ENCODE results near the gene SLC1A7. TPM values are rescaled to one million over a fixed set of nuclear protein-coding genes. Genes with fewer than 3 reads are reported as not detected.

Gene SLC1A7
- total and polyA plus RNA-seq, 4 donors = 0.21 to 0.67 (median 0.43) TPM

DNA sequence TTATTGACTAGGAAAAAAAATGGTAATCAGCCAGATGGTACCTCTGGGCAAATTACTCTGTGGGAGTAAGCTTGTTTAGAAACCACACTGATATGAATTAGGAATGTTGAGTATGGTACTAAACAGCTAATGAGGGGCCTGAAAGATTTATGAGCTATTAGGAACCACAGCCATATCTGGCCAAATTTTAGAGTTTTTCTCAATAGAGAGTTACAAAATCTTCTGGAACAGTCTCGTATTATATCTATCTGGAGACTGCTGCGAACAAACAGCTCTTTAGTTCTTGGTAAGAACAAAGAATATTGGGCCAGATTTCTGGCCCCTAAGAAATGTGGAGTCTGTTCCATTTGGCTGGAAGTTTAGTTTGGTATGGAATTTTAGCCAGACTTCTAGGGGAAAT, 85.3 kb downstream of the SLC1A7 start:
- H3K4me1 ChIP-seq (ENCODE audit: control insufficient read depth in 4 of 4, insufficient read depth in 4 of 4, low read length in 3 of 4) = peaks cover 0 to 5% (median 2%) of the 10 kb centered on the region in 4 donors
- H3K9ac ChIP-seq (ENCODE audit: low read depth in 1 of 2, low read length in 2 of 2) = no peak overlapping the region
- 47% methylated on average over 2 of the region's 2 CpGs for WGBS
- H3K9me3 ChIP-seq (ENCODE audit: control insufficient read depth in 4 of 4, low read length in 3 of 4) = no peaks in the 10 kb centered on the region
- TF ChIP-seq JUND (IDR thresholded peaks at IDR 0.05) = no peak
- TF ChIP-seq, protein P1, sequence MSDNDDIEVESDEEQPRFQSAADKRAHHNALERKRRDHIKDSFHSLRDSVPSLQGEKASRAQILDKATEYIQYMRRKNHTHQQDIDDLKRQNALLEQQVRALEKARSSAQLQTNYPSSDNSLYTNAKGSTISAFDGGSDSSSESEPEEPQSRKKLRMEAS (IDR thresholded peaks at IDR 0.05) = no peak
- no peak for TF ChIP-seq EGR1 (IDR thresholded peaks at IDR 0.05; ENCODE audit: low read depth in 2 of 2)
- TF ChIP-seq, protein P2, sequence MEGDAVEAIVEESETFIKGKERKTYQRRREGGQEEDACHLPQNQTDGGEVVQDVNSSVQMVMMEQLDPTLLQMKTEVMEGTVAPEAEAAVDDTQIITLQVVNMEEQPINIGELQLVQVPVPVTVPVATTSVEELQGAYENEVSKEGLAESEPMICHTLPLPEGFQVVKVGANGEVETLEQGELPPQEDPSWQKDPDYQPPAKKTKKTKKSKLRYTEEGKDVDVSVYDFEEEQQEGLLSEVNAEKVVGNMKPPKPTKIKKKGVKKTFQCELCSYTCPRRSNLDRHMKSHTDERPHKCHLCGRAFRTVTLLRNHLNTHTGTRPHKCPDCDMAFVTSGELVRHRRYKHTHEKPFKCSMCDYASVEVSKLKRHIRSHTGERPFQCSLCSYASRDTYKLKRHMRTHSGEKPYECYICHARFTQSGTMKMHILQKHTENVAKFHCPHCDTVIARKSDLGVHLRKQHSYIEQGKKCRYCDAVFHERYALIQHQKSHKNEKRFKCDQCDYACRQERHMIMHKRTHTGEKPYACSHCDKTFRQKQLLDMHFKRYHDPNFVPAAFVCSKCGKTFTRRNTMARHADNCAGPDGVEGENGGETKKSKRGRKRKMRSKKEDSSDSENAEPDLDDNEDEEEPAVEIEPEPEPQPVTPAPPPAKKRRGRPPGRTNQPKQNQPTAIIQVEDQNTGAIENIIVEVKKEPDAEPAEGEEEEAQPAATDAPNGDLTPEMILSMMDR (IDR thresholded peaks at IDR 0.05; ENCODE audit: low read depth, low read length, missing input control) = no peak
- TF ChIP-seq, protein P3, sequence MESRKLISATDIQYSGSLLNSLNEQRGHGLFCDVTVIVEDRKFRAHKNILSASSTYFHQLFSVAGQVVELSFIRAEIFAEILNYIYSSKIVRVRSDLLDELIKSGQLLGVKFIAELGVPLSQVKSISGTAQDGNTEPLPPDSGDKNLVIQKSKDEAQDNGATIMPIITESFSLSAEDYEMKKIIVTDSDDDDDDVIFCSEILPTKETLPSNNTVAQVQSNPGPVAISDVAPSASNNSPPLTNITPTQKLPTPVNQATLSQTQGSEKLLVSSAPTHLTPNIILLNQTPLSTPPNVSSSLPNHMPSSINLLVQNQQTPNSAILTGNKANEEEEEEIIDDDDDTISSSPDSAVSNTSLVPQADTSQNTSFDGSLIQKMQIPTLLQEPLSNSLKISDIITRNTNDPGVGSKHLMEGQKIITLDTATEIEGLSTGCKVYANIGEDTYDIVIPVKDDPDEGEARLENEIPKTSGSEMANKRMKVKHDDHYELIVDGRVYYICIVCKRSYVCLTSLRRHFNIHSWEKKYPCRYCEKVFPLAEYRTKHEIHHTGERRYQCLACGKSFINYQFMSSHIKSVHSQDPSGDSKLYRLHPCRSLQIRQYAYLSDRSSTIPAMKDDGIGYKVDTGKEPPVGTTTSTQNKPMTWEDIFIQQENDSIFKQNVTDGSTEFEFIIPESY (IDR thresholded peaks at IDR 0.05) = no peak
- no peak for TF ChIP-seq REST (IDR thresholded peaks at IDR 0.05)
- TF ChIP-seq FOXA1 (IDR thresholded peaks at IDR 0.05) = no peak
- TF ChIP-seq ATF3 (IDR thresholded peaks at IDR 0.05) = no peak
- no peak for TF ChIP-seq NR2F2 (IDR thresholded peaks at IDR 0.05)
- TF ChIP-seq RAD21 (IDR thresholded peaks at IDR 0.05) = no peak
- H3K4me3 ChIP-seq (ENCODE audit: low read depth in 1 of 3, low read length in 3 of 3) = no peak overlapping the region
- H3K36me3 ChIP-seq (ENCODE audit: control insufficient read depth in 4 of 4, insufficient read depth in 3 of 4, low read depth in 1 of 4, low read length in 3 of 4) = peaks cover 0 to 13% (median 6%) of the 10 kb centered on the region in 4 donors
- no peak for DNase-seq (ENCODE audit: low spot score)
- no peak overlapping the region for H3K27ac ChIP-seq (ENCODE audit: low read depth in 1 of 2, low read length in 2 of 2)
- no peaks in the 10 kb centered on the region for H3K27me3 ChIP-seq (ENCODE audit: control insufficient read depth in 4 of 4, insufficient read depth in 4 of 4, low read length in 3 of 4)

DNA sequence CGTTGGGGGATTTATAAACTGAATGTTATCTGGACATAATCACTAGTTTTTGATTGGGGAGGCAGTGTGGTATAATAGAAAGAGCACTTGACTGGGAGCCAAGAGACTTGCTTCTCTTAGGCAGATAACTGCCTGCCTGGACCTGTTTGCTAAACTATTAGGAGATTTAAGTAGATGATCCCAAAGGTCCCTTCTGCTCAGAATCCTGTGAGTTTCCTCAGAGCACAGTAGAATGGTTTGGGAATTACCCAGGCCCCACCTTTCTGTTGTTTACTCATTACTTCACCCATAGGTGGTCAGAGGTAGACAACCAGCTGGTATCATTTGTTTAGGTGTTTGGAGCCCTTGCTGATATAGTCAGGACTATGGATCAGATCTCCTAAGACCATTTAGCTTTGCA, 90.8 kb downstream of the SLC1A7 start:
- WGBS = 46% methylated on average over 1 of the region's 1 CpG
- H3K36me3 ChIP-seq (ENCODE audit: control insufficient read depth in 4 of 4, insufficient read depth in 3 of 4, low read depth in 1 of 4, low read length in 3 of 4) = peaks cover 5 to 52% (median 41%) of the 10 kb centered on the region in 4 donors
- no peak for DNase-seq (ENCODE audit: low spot score)

More for the DNA sequence above, 90.8 kb downstream of the SLC1A7 start:
- no peaks in the 10 kb centered on the region for H3K27me3 ChIP-seq (ENCODE audit: control insufficient read depth in 4 of 4, insufficient read depth in 4 of 4, low read length in 3 of 4)
- H3K4me3 ChIP-seq (ENCODE audit: low read depth in 1 of 3, low read length in 3 of 3) = no peak overlapping the region
- H3K9me3 ChIP-seq (ENCODE audit: control insufficient read depth in 4 of 4, low read length in 3 of 4) = no peaks in the 10 kb centered on the region
- no peak overlapping the region for H3K27ac ChIP-seq (ENCODE audit: low read depth in 1 of 2, low read length in 2 of 2)
- H3K9ac ChIP-seq (ENCODE audit: low read depth in 1 of 2, low read length in 2 of 2) = no peak overlapping the region
- H3K4me1 ChIP-seq (ENCODE audit: control insufficient read depth in 4 of 4, insufficient read depth in 4 of 4, low read length in 3 of 4) = peaks cover 0 to 2% (median under 1%) of the 10 kb centered on the region in 4 donors
- TF ChIP-seq HNF4A (conservative IDR thresholded peaks at IDR 0.05) = no peak
- TF ChIP-seq, protein P1 (IDR thresholded peaks at IDR 0.05) = no peak
- TF ChIP-seq REST (IDR thresholded peaks at IDR 0.05) = no peak
- no peak for TF ChIP-seq YY1 (IDR thresholded peaks at IDR 0.05)
- TF ChIP-seq SP1 (IDR thresholded peaks at IDR 0.05) = no peak
